WTC11 (cell line): ENCODE measurements around the gene GLMN. TPM values are rescaled to one million over a fixed set of nuclear protein-coding genes. Genes with fewer than 3 reads are reported as not detected.

Experiments used
- ATAC-seq: fragments of 200-7000 bp; cut with Tn5 transposase; 2 replicates; pipeline ENCODE4 v1.10.0; 2021; ENCODE audit warnings: mild to moderate bottlenecking, moderate library complexity
- CTCF ChIA-PET: fragments of 300-600 bp; sonication (Branson Sonifier 250); formaldehyde crosslinking; loops from one replicate; lab custom pipeline; 2021; ENCODE audit warnings: antibody characterized with exemption; lab: Charles Lee
- POLR2A ChIA-PET: fragments of 350-600 bp; sonication (Branson Sonifier 250); formaldehyde crosslinking; loops from one replicate; lab custom pipeline; 2021; ENCODE audit warnings: antibody characterized with exemption; lab: Charles Lee
- DNase-seq: peaks from one replicate; pipeline ENCODE4 v3.0.0; 2021; ENCODE audit warnings: low spot score
- H3K27ac Mint-ChIP-seq: 2 replicates; pipeline ENCODE4 v1.8.0; 2021; ENCODE audit warnings: mixed read lengths
- H3K27me3 Mint-ChIP-seq: 2 replicates; pipeline ENCODE4 v1.8.0; 2021; ENCODE audit warnings: low read depth, mild to moderate bottlenecking, moderate library complexity, mixed read lengths
- H3K36me3 Mint-ChIP-seq: 2 replicates; pipeline ENCODE4 v1.8.0; 2021; ENCODE audit warnings: mixed read lengths
- H3K4me1 Mint-ChIP-seq: 2 replicates; pipeline ENCODE4 v1.8.0; 2022; ENCODE audit warnings: mixed read lengths
- H3K4me3 Mint-ChIP-seq: 2 replicates; pipeline ENCODE4 v1.8.0; 2021; ENCODE audit warnings: mild to moderate bottlenecking, moderate library complexity, mixed read lengths
- H3K9me3 Mint-ChIP-seq: 2 replicates; pipeline ENCODE4 v1.8.0; 2021; ENCODE audit warnings: mixed read lengths
- ARID4B ChIP-seq: sonication (generic); formaldehyde crosslinking; IDR thresholded peaks from 2 replicates; pipeline ENCODE4 v1.8.0; 2023; ENCODE audit warnings: missing genetic modification reagents, mild to moderate bottlenecking, borderline replicate concordance
- ATF2 ChIP-seq: sonication (generic); formaldehyde crosslinking; IDR thresholded peaks from 2 replicates; pipeline ENCODE4 v1.8.1; 2022; ENCODE audit warnings: low read depth, missing genetic modification reagents, borderline replicate concordance
- ATF6 ChIP-seq: sonication (generic); formaldehyde crosslinking; IDR thresholded peaks from 2 replicates; pipeline ENCODE4 v1.8.1; 2023; ENCODE audit warnings: mild to moderate bottlenecking, missing genetic modification reagents
- CBFB ChIP-seq: sonication (generic); formaldehyde crosslinking; IDR thresholded peaks from 2 replicates; pipeline ENCODE4 v1.8.1; 2022; ENCODE audit warnings: mild to moderate bottlenecking, low read depth, missing genetic modification reagents
- ERG ChIP-seq: fragments of 250-450 bp; sonication (Bioruptor Pico); IDR thresholded peaks from 2 replicates; pipeline ENCODE4 v1.8.0; 2021; ENCODE audit warnings: mild to moderate bottlenecking
- ESRRA ChIP-seq: sonication (generic); formaldehyde crosslinking; IDR thresholded peaks from 2 replicates; pipeline ENCODE4 v1.8.1; 2022; ENCODE audit warnings: mild to moderate bottlenecking, missing genetic modification reagents, borderline replicate concordance
- FOXJ3 ChIP-seq: sonication (generic); formaldehyde crosslinking; IDR thresholded peaks from 2 replicates; pipeline ENCODE4 v1.9.0; 2021; ENCODE audit warnings: missing genetic modification reagents, mild to moderate bottlenecking, borderline replicate concordance
- JUN ChIP-seq: sonication (generic); formaldehyde crosslinking; IDR thresholded peaks from 2 replicates; pipeline ENCODE4 v1.8.0; 2023; ENCODE audit warnings: mild to moderate bottlenecking, missing genetic modification reagents
- PRRX2 ChIP-seq: fragments of 250-450 bp; sonication (Bioruptor Pico); IDR thresholded peaks from 2 replicates; pipeline ENCODE4 v1.8.0; 2021; ENCODE audit warnings: mild to moderate bottlenecking
- SMAD4 ChIP-seq: sonication (generic); formaldehyde crosslinking; IDR thresholded peaks from 2 replicates; pipeline ENCODE4 v1.8.0; 2022; ENCODE audit warnings: mild to moderate bottlenecking, missing genetic modification reagents
- ZMAT4 ChIP-seq: fragments of 250-450 bp; sonication (Bioruptor Pico); IDR thresholded peaks from 2 replicates; pipeline ENCODE4 v1.9.0; 2021; ENCODE audit warnings: mild to moderate bottlenecking
- ZNF121 ChIP-seq: sonication (generic); formaldehyde crosslinking; IDR thresholded peaks from 2 replicates; pipeline ENCODE4 v1.8.0; 2023; ENCODE audit warnings: missing genetic modification reagents
- ZNF416 ChIP-seq: fragments of 250-450 bp; sonication (Bioruptor Pico); IDR thresholded peaks from 2 replicates; pipeline ENCODE4 v1.9.0; 2021; ENCODE audit warnings: mild to moderate bottlenecking, inconsistent platforms
- ZNF423 ChIP-seq: fragments of 250-450 bp; sonication (Bioruptor Pico); IDR thresholded peaks from 2 replicates; pipeline ENCODE4 v2.1.2; 2022; ENCODE audit warnings: mild to moderate bottlenecking, moderate library complexity
- ZNF512 ChIP-seq: sonication (generic); formaldehyde crosslinking; IDR thresholded peaks from 2 replicates; pipeline ENCODE4 v1.8.1; 2022; ENCODE audit warnings: missing genetic modification reagents, borderline replicate concordance
- total RNA-seq: library from RNA; stranded (reverse); gene quantifications from 3 replicates; pipeline ENCODE4 v1.2.3, GENCODE V29; 2021

Gene GLMN
- total RNA-seq, 1 experiment from 2014 or later, result 20.9 TPM

GRCh38 chr1:92315766-92316599, 17.2 kb upstream of the GLMN start:
- DNase-seq, result no peak
- ChIA-PET CTCF (no interaction called here), POLR2A (interaction anchor here (0.9 kb wide), 1 partner anchor 17 kb away, joined by 4 read pairs; the partner anchor contains the start of genes GLMN and RPAP2)
- no peak for ATAC-seq
- H3K27me3 Mint-ChIP-seq, result no peaks in the 10 kb centered on the region
- no peak overlapping the region for H3K27ac Mint-ChIP-seq
- no peak overlapping the region for H3K4me3 Mint-ChIP-seq
- TF ChIP-seq JUN (CRISPR knock-in tag) (no peak), ATF6 (CRISPR knock-in tag) (no peak)
- no peaks in the 10 kb centered on the region for H3K9me3 Mint-ChIP-seq
- H3K4me1 Mint-ChIP-seq, result no peaks in the 10 kb centered on the region
- H3K36me3 Mint-ChIP-seq, result peaks cover 13% of the 10 kb centered on the region

- DNase-seq, result no peak
- POLR2A ChIA-PET, result no interaction called here
These were observed 15.2 kb upstream of the GLMN start for GRCh38 chr1:92314024-92314423.

GRCh38 chr1:92310185-92310597, 11.4 kb upstream of the GLMN start:
- TF ChIP-seq ERG (no peak), ZNF416 (CRISPR knock-in tag) (no peak), PRRX2 (CRISPR knock-in tag) (no peak)
- ChIA-PET CTCF (interaction anchor here (0.6 to 1.6 kb wide), 13 partner anchors 9 to 546 kb away, joined by 3 to 11 read pairs (median 4); partner anchors contain the start of genes EVI5, GFI1 and RPAP2), POLR2A (no interaction called here)
- Mint-ChIP-seq H3K27me3 (no peaks in the 10 kb centered on the region), H3K4me1 (peaks cover 17% of the 10 kb centered on the region), H3K36me3 (peaks cover 22% of the 10 kb centered on the region), H3K4me3 (no peak overlapping the region), H3K9me3 (no peaks in the 10 kb centered on the region), H3K27ac (no peak overlapping the region)
- ATAC-seq, result 0 out of 2 replicates have a peak, but pooled peaks have one; percentile 26
- DNase-seq, result no peak

More at GRCh38 chr1:92314024-92314423, 15.2 kb upstream of the GLMN start:
- Mint-ChIP-seq H3K4me3 (no peak overlapping the region), H3K27ac (no peak overlapping the region; the same call in 1 of the 2 replicates), H3K9me3 (no peaks in the 10 kb centered on the region), H3K4me1 (no peaks in the 10 kb centered on the region)
- TF ChIP-seq FOXJ3 (CRISPR knock-in tag) (no peak), ZNF512 (no peak), ESRRA (CRISPR knock-in tag) (no peak)
- TF ChIP-seq, all 79 proteins: peak for 0
- Mint-ChIP-seq H3K27me3 (no peaks in the 10 kb centered on the region), H3K36me3 (peaks cover 9% of the 10 kb centered on the region)
- CTCF ChIA-PET, result no interaction called here
- no peak for ATAC-seq

GRCh38 chr1:92307980-92308379, 9.2 kb upstream of the GLMN start:
- ATAC-seq, result peak; percentile 48; the same call in 1 of the 2 replicates
- H3K27me3 Mint-ChIP-seq, result no peaks in the 10 kb centered on the region
- H3K36me3 Mint-ChIP-seq, result peaks cover 33% of the 10 kb centered on the region
- ChIA-PET POLR2A (interaction anchor here (1.0 kb wide), 1 partner anchor 9 kb away, joined by 3 read pairs; the partner anchor contains the start of genes GLMN and RPAP2), CTCF (interaction anchor here (0.8 kb wide), 1 partner anchor 510 kb away, joined by 3 read pairs; no protein-coding TSS in a partner anchor)
- H3K9me3 Mint-ChIP-seq, result peaks cover 3% of the 10 kb centered on the region; the same call in 1 of the 2 replicates
- H3K4me1 Mint-ChIP-seq, result peaks cover 17% of the 10 kb centered on the region
- no peak for DNase-seq
- H3K4me3 Mint-ChIP-seq, result no peak overlapping the region
- no peak overlapping the region for H3K27ac Mint-ChIP-seq
- no peak for TF ChIP-seq ZNF423
- no peak for TF ChIP-seq ZNF416 (CRISPR knock-in tag)
- TF ChIP-seq SMAD4 (CRISPR knock-in tag), result no peak
- TF ChIP-seq ATF2, result no peak
- no peak for TF ChIP-seq ARID4B
- no peak for TF ChIP-seq CBFB (CRISPR knock-in tag)
- TF ChIP-seq ZNF121, result no peak
- TF ChIP-seq FOXJ3 (CRISPR knock-in tag), result no peak
- TF ChIP-seq ZMAT4 (CRISPR knock-in tag), result no peak
